Stimulated activated CD4-positive, alpha-beta T cell treated with anti-CD3 and anti-CD28 coated beads, Interleukin-2, amount 100 ng/mL, for 4 hours (primary cell): ENCODE results near the gene TRA2B.

Experiments used
- DNase-seq: peaks from one replicate; pipeline ENCODE4 v3.0.0-alpha.2; 2020; ENCODE audit warnings: low read depth

TRA2B gene

DNA sequence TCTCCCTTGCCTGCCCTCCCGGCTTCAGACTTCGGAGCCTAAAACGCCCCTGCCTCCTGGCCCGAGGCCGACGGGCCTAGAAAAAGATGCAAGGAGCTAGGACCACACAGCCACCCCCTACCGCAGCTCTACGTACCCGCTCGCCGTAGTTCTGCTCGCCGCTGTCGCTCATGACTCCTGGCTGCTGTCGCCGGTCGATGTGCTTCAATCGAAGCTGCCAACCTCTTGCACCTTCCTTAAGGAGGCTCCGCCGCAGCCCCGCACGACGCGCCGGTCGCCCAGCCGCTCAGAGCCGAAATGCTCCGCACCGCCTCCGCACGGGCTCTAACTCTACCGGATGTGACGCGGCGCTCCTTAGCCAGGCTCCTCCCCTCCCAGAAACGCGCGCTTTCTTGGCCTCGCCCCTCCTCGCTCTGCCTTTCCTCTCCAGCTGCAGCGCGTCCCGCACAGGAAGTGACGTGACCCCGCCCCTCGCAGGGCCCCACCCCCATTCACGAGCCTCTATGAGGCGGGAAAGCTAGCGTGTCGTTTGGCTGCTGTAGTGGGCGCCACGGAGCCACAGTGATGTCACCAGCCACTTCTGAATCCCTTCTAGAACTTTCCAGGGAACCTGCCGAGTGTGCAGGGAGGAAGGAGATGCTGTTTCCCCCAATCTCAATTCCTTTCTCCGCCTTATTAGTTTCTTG, at the start of gene TRA2B:
TSS of gene TRA2B (minus strand) at position 326 of the 686 bp plus-strand sequence. CDS start at position 172, 154 bp downstream.
- peak; percentile 99 for DNase-seq

DNA sequence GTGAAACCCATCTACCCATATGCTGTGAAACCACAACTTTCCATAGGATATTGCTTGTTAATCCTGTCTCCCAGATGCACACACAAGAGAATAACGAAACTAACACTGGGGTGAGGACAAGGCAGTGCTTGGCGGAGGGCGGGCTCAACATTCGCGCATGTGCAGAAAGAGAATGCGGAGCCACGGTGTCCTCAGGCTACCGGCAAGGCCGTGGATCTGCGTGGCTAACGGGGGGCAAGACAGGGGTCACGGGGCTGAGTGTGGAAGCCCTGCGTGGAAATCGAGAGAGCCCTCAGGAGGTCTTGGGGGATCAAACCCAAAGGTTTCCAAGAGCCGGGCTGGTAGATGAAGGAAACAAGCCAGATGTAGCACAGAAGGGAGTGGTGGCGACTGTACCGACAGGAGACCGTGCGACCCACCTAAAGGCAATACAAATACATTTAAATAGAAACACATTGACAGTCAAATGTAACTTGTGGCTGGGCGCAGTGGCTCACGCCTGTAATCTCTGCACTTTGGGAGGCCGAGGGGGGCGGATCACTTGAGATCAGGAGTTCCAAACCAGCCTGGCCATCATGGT, 48.5 kb upstream of the TRA2B start:
- no peak for DNase-seq

DNA sequence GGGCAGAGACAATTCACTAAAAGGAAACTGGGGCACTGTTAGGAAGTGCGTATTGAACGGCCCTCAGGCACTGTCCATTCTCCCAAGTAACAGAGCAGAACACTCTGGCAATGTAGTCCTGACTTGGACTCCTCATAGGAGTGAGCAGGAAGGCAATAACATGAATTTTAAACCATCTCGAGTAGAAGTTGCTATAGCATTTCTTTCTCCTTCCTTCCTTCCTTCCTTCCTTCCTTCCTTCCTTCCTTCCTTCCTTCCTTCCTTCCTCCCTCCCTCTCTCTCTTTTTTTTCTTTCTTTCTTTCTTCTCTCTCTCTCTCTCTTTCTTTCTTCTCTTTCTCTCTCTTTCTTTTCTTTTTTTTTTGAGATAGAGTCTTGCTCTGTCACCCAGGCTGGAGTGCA, 46.4 kb upstream of the TRA2B start:
- no peak for DNase-seq

DNA sequence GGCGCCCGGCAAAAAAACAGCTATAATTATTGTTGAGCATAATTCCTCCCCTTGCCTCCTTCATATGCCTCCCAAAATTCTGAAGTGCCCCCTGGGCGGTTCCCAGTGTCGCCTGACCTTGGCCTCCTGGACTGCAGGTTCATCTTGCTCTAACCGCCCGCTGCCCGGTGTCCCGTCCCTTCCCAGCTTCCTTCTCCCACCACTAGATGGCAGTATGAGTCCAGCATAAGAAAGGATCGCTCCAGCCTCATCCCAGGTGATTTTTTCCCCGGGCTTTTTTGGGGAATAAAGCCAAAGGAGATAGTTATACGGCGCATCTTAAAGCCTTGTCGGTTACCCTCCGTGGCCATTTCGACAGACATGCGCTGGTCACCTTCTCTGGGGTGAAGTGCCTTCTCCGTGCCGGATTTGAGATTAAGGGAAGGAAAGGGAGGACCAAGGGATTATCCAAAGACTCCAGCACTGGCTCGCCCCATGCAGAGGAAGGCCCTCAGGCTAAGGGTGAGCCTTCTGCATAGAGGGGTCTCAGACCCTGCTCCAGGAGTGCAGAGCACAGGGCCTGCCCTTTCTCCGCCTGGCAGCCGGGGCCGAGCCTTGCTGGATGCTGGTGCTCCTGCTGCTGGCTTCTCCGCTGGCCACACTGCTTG, 45.8 kb upstream of the TRA2B start:
- DNase-seq, result peak; percentile 43

GRCh38 chr3:185982632-185983031, 44.8 kb upstream of the TRA2B start:
- DNase-seq, result no peak

DNA sequence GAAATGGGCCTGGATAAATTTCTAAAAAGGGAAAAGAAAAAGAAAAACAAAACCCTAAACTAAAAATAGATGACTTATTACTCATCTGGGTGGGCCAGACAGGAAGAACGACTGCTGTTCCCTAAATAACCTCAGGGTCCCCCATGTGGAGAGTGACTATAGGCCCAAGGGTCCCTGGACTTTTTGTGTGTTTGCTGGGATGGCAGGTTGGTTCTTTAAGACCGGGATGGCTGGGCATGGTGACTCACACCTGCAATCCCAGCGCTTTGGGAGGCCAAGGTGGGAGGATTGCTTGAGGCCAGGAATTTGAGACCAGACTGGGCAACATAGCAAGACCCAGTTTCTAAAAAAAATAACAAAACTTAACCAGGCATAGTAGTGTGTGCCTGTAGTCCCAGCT, 43.8 kb upstream of the TRA2B start:
- DNase-seq, result no peak

- no peak for DNase-seq
These were observed 41.9 kb upstream of the TRA2B start for GRCh38 chr3:185979721-185980121.

GRCh38 chr3:185978516-185978915, 40.7 kb upstream of the TRA2B start:
- DNase-seq, result no peak

GRCh38 chr3:185977679-185978040, 39.8 kb upstream of the TRA2B start:
- DNase-seq, result no peak

DNA sequence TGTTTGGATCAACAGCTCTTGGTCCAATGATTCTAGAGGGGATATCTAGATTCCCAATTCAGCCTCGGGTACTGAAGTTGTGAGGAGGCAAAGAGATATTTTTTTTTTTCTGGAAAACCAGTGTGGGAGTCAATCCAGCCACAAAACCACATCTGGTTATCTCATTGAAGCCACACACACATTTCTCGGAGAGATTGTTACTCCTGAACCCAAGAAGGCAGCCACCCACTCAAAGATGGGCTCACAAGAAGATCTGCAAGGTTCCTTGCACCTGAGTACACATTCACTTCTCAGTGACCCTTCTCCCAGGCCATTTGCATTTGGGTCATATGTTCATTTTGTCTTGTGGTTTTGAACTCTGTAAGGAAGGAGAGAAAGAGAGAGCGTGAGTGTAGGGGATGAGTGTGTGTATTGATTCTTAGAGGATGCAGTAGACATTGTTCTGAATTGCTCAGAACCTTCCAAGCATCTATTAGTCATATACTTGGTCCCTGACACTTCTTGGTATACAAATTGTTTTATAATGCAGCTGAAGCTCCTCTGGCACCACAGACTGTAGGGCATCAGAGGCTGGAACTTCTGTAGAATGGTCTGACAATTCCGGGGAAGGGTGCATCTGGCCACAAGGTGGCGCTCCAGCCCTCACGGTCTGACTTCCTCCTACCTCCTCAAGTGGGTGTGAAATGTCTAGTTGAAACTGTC, 39.3 kb upstream of the TRA2B start:
- DNase-seq, result peak; percentile 73

DNA sequence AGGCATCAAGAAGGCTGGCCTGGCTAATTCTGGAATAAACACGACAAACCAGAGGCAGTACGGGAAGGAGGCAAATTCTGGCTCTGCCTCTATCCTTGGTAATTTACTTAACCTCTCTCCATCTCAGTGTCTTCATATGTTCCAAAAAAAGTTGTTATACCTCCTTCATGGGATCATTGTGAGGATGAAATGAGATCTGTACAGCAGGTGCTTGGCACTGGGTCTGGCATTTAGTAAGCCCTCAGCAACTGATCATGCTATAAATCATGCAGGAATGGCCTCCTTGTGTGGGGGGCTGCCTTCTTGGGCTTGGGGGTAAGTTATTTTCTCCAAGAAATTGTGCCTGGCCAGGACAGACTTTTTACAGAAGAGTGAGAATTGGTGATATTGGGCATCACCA, 38.3 kb upstream of the TRA2B start:
- DNase-seq, result no peak

DNA sequence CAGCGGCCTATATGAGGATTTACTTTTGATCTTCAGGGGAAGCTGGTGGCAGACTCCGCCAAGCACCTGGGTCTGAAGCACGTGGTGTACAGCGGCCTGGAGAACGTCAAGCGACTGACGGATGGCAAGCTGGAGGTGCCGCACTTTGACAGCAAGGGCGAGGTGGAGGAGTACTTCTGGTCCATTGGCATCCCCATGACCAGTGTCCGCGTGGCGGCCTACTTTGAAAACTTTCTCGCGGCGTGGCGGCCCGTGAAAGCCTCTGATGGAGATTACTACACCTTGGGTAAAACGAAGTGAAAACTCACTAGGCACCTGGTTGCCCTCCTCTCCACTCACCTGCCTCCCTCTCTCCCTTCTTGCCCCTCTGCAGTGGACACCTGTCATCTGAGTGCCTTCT, 33.8 kb upstream of the TRA2B start:
- DNase-seq, result no peak

DNA sequence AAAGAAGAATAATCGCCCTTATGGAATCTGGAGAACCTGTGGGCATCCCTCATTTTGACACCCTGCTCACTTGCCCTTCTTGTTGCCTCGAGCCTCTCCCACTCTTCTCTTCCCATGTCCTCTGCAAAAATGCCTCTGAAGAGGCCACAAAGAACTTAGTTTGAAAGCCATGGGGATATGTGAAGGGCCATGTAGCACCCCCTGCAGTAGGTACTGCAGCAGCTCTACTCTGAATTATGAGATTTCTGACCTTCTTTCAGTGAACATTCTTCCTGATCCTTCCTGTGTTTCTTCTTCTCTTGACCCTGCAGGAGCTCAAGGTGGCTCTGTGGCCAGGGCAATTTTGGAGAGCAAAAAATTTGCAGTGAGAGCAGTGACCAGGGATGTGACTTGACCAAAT, 30.4 kb upstream of the TRA2B start:
- no peak for DNase-seq

GRCh38 chr3:185966655-185967054, 28.8 kb upstream of the TRA2B start:
- DNase-seq, result no peak

- no peak for DNase-seq
These were observed 27.7 kb upstream of the TRA2B start for GRCh38 chr3:185965496-185965895.

- DNase-seq, result no peak
These were observed 23.9 kb upstream of the TRA2B start for GRCh38 chr3:185961675-185962232.

DNA sequence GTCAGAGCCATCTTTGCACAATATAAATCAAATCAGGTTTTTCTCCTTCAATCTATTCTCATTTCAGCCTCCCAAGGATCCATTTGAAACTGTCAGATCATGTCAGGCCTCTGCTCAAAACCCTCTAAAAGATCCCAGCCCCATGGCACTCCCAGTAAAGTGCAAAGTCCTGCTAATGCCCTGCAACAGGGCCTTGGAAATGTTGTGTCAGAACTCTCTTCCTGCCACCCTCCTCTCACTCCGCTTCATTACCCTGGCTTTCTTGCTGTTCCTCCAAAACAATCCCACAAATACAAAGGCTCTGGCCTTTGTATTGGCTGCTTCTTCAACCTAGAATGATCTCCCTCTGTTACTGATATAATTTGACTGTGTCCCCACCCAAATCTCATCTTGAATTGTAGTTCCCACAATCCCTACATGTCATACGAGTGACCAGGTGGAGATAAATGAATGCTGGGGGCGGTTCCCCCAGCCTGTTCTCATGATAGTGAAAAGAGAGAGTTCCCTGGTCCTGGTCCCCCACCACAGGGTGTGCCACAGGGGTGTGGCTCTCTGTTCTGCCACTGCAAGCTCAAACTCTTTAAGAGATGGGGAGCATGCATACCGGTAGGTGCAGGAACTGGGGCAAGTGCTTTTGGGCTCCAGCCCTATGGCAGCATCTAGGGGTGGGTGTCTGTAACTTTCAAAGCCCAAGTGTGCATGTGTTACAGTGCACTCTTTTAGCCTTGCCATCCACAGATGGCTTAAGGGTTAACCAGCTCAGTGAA, 22.9 kb upstream of the TRA2B start:
- DNase-seq, result no peak

DNA sequence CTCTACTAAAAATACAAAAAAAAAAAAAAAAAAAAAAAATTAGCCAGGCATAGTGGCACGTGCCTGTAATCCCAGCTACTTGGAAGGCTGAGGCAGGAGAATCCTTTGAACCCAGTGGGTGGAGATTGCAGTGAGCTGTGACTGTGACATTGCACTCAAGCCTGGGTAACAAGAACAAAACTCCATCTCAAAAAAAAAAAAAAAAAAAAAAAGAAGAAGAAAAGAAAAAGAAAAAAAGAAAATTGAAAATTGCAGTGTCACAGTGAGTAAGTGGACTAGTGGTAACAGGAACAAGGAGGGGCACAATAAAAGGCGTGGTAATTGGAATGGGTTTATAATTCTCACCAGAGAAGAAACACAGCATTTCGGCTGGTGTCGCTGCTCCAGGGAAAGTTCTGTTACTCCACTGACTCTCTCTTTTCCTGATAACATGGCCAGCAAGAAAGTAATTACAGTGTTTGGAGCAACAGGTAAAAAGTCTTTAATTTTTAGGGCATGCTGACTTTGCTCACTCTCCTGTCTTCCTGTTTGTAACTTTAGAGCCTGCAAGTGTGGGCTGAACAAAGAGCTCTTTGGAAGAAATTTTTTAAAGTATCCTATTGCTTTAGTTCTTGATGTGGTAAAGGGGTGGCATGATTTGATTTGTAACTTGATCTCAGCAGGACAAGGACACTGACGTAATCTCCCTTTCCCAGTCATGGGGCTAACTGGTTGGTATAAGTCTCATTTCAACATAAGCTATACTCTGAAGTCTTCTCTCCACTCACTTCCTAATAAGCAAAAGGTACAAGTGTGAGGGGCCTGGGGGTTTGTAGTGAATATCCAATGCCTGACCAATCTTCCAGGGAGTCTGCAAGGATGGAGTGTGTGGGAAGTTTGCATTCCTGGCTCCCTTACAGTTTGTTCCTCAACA, 22.1 kb upstream of the TRA2B start:
- DNase-seq, result no peak

- no peak for DNase-seq
These were observed 20.8 kb upstream of the TRA2B start for GRCh38 chr3:185958626-185959025.

GRCh38 chr3:185956244-185956643, 18.4 kb upstream of the TRA2B start:
- no peak for DNase-seq

GRCh38 chr3:185954366-185954723, 16.5 kb upstream of the TRA2B start:
- no peak for DNase-seq
